Activated naive CD8-positive, alpha-beta T cell treated with anti-CD3 and anti-CD28 coated beads, Interleukin-2, amount 50 U/mL, for 24 hours (primary cell): Measurements from ENCODE around the gene SLCO2A1.
"Not testable (repeated sequence)": the region's sequence is repeated elsewhere in the genome, so short reads cannot be mapped to it uniquely, and the experiment has no call there.

Source experiments
- ATAC-seq: fragments of 150-1000 bp; cut with Tn5 transposase; one replicate; pipeline ENCODE4 v1.10.0; 2021
- DNase-seq: peaks from one replicate; pipeline ENCODE4 v3.0.0; 2021
- H3K27ac Mint-ChIP-seq: one replicate; pipeline ENCODE4 v1.8.0; 2021; ENCODE audit warnings: mild to moderate bottlenecking, mixed read lengths
- H3K27me3 Mint-ChIP-seq: one replicate; pipeline ENCODE4 v1.8.0; 2021; ENCODE audit warnings: mixed read lengths
- H3K36me3 Mint-ChIP-seq: one replicate; pipeline ENCODE4 v1.8.0; 2021; ENCODE audit warnings: low read depth, mixed read lengths
- H3K4me1 Mint-ChIP-seq: one replicate; pipeline ENCODE4 v1.8.0; 2021; ENCODE audit warnings: mixed read lengths
- H3K4me3 Mint-ChIP-seq: one replicate; pipeline ENCODE4 v1.8.0; 2021; ENCODE audit warnings: mild to moderate bottlenecking, moderate library complexity, mixed read lengths
- H3K9me3 Mint-ChIP-seq: one replicate; pipeline ENCODE4 v1.8.0; 2021; ENCODE audit warnings: mixed read lengths

SLCO2A1 gene

GRCh38 chr3:134029734-134030378, at the start of gene SLCO2A1:
Gene SLCO2A1 (minus strand): TSS chr3:134029925. CDS start chr3:134029802, 123 bp downstream.
- H3K36me3 Mint-ChIP-seq: no peaks in the 10 kb centered on the region
- H3K4me1 Mint-ChIP-seq: peaks cover 2% of the 10 kb centered on the region
- H3K27ac Mint-ChIP-seq: no peak within 1 kb of the TSS
- peak within 1 kb of the TSS; percentile 49 for H3K4me3 Mint-ChIP-seq
- ATAC-seq (peak; percentile 16), DNase-seq (peak; percentile 19)
- no peaks in the 10 kb centered on the region for H3K9me3 Mint-ChIP-seq
- peaks cover 38% of the 10 kb centered on the region for H3K27me3 Mint-ChIP-seq

- no peak overlapping the region for H3K4me3 Mint-ChIP-seq
- no peaks in the 10 kb centered on the region for H3K27me3 Mint-ChIP-seq
- H3K27ac Mint-ChIP-seq: no peak overlapping the region
- DNase-seq (no peak), ATAC-seq (no peak)
- no peaks in the 10 kb centered on the region for H3K9me3 Mint-ChIP-seq
- H3K36me3 Mint-ChIP-seq: no peaks in the 10 kb centered on the region
- H3K4me1 Mint-ChIP-seq: no peaks in the 10 kb centered on the region
Observed at GRCh38 chr3:134079111-134079547, 49.4 kb upstream of the SLCO2A1 start.

DNA sequence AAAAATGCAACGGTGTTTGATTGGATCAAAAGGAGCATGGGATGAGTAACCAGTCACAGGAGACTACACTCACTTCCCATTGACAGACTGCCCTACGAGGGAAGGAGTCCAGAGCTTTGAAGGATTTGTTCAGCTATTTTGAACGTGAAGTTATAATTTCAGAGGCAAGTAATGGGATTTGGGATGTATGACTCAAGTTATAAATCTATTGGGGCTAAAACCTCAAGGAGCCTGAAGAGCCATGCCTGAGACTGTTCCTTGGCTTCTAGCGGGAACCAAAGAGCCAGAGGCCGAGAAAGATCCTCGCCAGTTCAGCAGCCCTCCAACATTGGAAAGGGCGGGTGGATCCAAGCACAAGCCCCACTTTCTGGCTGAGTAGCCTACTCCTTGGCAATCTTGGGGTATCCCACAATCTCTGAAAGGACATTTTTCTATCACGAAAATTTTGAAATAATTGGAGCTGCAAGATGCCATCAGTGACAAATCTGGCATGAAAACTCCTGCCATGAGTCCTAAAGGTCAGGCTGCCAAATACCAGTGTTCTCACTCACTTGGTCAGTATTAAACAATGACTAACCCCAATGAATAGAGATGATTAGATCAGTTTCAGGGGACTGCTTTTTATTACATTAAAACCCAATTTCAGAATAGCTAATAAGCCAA, 48.6 kb upstream of the SLCO2A1 start:
- H3K27me3 Mint-ChIP-seq: no peaks in the 10 kb centered on the region
- no peaks in the 10 kb centered on the region for H3K9me3 Mint-ChIP-seq
- ATAC-seq: no peak
- DNase-seq: no peak
- H3K27ac Mint-ChIP-seq: no peak overlapping the region
- H3K4me1 Mint-ChIP-seq: no peaks in the 10 kb centered on the region
- no peaks in the 10 kb centered on the region for H3K36me3 Mint-ChIP-seq
- no peak overlapping the region for H3K4me3 Mint-ChIP-seq

DNA sequence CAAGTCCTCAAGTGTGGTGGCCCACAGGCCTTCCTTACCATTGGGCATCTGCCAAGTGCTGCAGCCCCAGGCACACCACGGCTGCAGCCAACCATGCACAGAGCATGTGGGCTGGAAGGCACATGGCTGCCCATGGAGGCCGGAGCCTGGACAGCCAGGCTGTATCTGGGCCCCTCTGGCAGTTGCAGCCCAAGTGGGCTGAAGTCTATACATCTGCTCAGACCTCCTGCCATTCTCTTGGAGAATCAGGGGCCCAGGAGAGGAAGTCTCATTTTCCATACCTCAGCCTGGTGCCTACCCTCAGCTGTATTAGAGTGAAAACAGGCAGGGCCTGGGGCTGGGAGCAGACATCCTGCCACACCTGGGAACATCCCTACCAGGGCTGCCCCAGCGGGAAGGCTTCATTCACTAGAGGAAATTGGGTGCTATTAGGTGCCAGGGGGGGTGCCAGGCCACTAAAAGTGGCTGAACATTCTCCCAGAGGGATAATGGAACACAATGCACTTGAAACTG, 48.0 kb upstream of the SLCO2A1 start:
- H3K36me3 Mint-ChIP-seq: no peaks in the 10 kb centered on the region
- no peaks in the 10 kb centered on the region for H3K27me3 Mint-ChIP-seq
- no peak for DNase-seq
- no peaks in the 10 kb centered on the region for H3K4me1 Mint-ChIP-seq
- H3K27ac Mint-ChIP-seq: no peak overlapping the region
- no peaks in the 10 kb centered on the region for H3K9me3 Mint-ChIP-seq
- H3K4me3 Mint-ChIP-seq: no peak overlapping the region
- no peak for ATAC-seq

GRCh38 chr3:134076851-134077250, 47.1 kb upstream of the SLCO2A1 start:
- ATAC-seq: no peak
- no peaks in the 10 kb centered on the region for H3K4me1 Mint-ChIP-seq
- DNase-seq: no peak
- H3K27me3 Mint-ChIP-seq: no peaks in the 10 kb centered on the region
- no peaks in the 10 kb centered on the region for H3K36me3 Mint-ChIP-seq
- H3K9me3 Mint-ChIP-seq: no peaks in the 10 kb centered on the region
- no peak overlapping the region for H3K27ac Mint-ChIP-seq
- H3K4me3 Mint-ChIP-seq: no peak overlapping the region

DNA sequence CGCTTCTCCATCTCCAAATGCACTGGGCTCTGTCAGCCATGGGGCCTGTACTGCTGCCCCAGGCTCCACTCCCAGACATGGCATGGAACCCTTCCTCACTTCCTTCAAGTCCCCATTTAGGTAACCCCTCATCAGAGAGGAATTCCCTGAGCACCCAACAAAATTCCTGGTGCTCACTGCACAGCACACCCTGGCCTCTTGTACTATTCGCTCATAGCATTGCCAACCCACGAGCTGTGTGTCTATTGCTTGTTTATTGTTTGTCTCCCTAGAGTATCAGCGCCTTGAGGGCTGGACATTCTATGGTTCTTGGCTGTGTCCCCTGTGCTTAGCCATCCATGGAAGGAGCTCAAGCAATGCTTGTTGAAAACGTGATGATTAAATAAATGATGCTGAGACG, 46.1 kb upstream of the SLCO2A1 start:
- H3K9me3 Mint-ChIP-seq: no peaks in the 10 kb centered on the region
- no peaks in the 10 kb centered on the region for H3K4me1 Mint-ChIP-seq
- H3K27me3 Mint-ChIP-seq: no peaks in the 10 kb centered on the region
- H3K4me3 Mint-ChIP-seq: no peak overlapping the region
- H3K27ac Mint-ChIP-seq: no peak overlapping the region
- H3K36me3 Mint-ChIP-seq: no peaks in the 10 kb centered on the region
- ATAC-seq: no peak
- no peak for DNase-seq

GRCh38 chr3:134075568-134075825, 45.8 kb upstream of the SLCO2A1 start:
- H3K4me3 Mint-ChIP-seq: no peak overlapping the region

GRCh38 chr3:134074790-134075567, 45.3 kb upstream of the SLCO2A1 start:
- no peaks in the 10 kb centered on the region for H3K36me3 Mint-ChIP-seq
- DNase-seq (no peak), ATAC-seq (no peak)
- H3K27me3 Mint-ChIP-seq: no peaks in the 10 kb centered on the region
- no peaks in the 10 kb centered on the region for H3K9me3 Mint-ChIP-seq
- no peaks in the 10 kb centered on the region for H3K4me1 Mint-ChIP-seq
- H3K4me3 Mint-ChIP-seq: no peak overlapping the region
- no peak overlapping the region for H3K27ac Mint-ChIP-seq

More at GRCh38 chr3:134075568-134075825, 45.8 kb upstream of the SLCO2A1 start:
- no peaks in the 10 kb centered on the region for H3K27me3 Mint-ChIP-seq
- no peaks in the 10 kb centered on the region for H3K4me1 Mint-ChIP-seq
- DNase-seq (no peak), ATAC-seq (no peak)
- H3K9me3 Mint-ChIP-seq: no peaks in the 10 kb centered on the region
- no peak overlapping the region for H3K27ac Mint-ChIP-seq
- no peaks in the 10 kb centered on the region for H3K36me3 Mint-ChIP-seq

DNA sequence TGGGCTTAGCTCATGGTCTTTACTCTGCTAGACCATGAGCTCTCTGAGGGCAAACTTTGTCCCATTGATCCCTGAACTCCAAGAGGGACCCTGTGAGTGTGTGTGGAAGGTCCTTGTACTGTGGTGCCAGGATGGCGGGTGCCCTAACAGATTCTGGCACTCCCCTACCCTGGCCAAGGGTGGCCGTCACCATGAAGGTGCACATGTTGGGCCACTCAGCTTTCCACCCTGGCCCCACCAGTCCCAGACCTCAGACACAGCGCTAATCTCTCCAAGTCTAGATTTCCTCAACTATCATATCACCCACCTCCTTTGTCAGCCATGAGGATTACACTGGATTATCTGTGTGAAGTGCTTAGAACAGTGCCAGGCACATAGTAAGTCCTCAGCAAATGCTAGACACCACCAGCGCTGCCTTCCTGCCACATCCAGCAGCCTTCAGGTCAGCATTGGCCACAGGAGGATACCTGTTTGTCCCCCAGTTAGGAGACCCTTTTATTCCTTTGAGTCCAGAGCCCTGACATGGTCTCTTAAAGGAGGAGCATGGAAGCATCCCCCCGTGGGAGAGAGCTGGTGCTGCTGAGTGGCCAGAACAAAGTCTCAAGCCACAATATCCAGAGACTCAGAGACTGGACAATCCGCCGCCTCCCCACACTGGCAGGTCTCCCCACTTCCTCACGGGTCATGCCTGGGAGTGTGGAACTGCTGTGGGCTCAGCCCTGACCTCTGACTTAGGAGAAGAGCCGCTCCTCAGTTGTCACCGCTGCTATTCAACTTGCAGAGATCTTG, 44.5 kb upstream of the SLCO2A1 start:
- H3K4me3 Mint-ChIP-seq: no peak overlapping the region

DNA sequence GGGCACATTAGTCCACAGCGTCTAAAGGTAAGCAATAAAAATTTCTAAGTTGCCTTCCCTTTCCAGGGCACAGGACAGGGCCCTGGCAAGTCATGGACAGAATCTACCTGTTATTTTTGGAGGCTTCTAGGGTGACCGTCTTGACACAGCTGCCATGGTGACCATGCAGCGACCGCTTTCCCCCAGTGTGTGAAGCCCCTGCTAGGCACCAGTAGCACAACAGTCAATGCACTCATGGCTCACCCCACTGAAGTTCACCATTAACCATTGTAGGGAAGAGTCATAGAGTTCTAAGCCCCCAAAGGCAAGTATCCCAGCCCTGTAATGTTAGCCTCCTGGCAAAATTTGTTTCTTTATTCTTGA, 43.8 kb upstream of the SLCO2A1 start:
- Mint-ChIP-seq H3K36me3 (no peaks in the 10 kb centered on the region), H3K4me1 (no peaks in the 10 kb centered on the region), H3K27ac (no peak overlapping the region), H3K4me3 (no peak overlapping the region), H3K27me3 (no peaks in the 10 kb centered on the region), H3K9me3 (no peaks in the 10 kb centered on the region)
- no peak for DNase-seq
- no peak for ATAC-seq

More for the DNA sequence above, 44.5 kb upstream of the SLCO2A1 start:
- Mint-ChIP-seq H3K27ac (no peak overlapping the region), H3K4me1 (no peaks in the 10 kb centered on the region), H3K9me3 (no peaks in the 10 kb centered on the region), H3K36me3 (no peaks in the 10 kb centered on the region), H3K27me3 (no peaks in the 10 kb centered on the region)
- no peak for DNase-seq
- ATAC-seq: no peak

DNA sequence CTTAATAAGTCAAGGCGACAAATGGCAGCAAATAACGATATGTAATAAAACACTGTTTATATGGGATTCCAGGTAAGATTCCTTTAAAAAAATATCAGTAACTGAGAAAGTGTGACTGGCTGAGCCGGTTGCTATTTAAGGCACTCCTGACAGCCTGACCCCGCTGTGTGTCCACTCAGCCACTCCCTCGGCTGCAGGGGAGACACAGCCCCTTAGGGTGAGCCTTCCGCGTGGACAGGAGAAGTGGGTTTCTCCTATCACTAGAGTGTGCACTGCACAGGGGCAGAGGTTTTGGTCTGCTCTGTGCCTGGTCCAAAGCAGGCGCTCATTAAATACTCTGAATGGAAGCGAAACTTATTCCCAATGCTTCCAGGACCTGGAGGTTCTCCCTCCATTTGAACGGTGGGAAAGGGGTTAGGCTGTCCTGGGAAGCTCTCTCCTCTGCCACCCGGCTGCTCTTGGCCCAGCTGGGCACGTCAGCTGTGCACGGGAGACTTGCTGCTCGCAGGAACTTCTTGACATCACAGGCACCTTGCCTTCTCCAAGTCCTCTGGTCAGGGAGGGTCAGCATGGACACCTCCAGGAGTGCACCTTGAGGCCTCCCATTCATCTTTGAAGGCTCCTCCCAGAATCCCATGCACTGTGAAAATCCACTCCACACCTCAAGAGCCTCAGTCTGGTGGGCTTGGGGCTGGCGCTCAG, 43.3 kb upstream of the SLCO2A1 start:
- Mint-ChIP-seq H3K4me1 (no peaks in the 10 kb centered on the region), H3K4me3 (no peak overlapping the region)

GRCh38 chr3:134070281-134070680, 40.6 kb upstream of the SLCO2A1 start:
- not testable (repeated sequence) for H3K9me3 Mint-ChIP-seq, H3K4me1 Mint-ChIP-seq, H3K4me3 Mint-ChIP-seq, ATAC-seq, DNase-seq, H3K27me3 Mint-ChIP-seq, H3K36me3 Mint-ChIP-seq, H3K27ac Mint-ChIP-seq

More for the DNA sequence above, 43.3 kb upstream of the SLCO2A1 start:
- DNase-seq: no peak
- H3K36me3 Mint-ChIP-seq: no peaks in the 10 kb centered on the region
- no peak for ATAC-seq
- no peak overlapping the region for H3K27ac Mint-ChIP-seq
- H3K9me3 Mint-ChIP-seq: no peaks in the 10 kb centered on the region
- H3K27me3 Mint-ChIP-seq: no peaks in the 10 kb centered on the region

- H3K27me3 Mint-ChIP-seq: no peaks in the 10 kb centered on the region
- H3K36me3 Mint-ChIP-seq: no peaks in the 10 kb centered on the region
- ATAC-seq (no peak), DNase-seq (no peak)
- H3K4me1 Mint-ChIP-seq: no peaks in the 10 kb centered on the region
- no peaks in the 10 kb centered on the region for H3K9me3 Mint-ChIP-seq
- H3K27ac Mint-ChIP-seq: no peak overlapping the region
- no peak overlapping the region for H3K4me3 Mint-ChIP-seq
Observed at GRCh38 chr3:134068429-134068828, 38.7 kb upstream of the SLCO2A1 start.

- Mint-ChIP-seq H3K36me3 (no peaks in the 10 kb centered on the region), H3K4me1 (no peaks in the 10 kb centered on the region), H3K9me3 (no peaks in the 10 kb centered on the region), H3K27ac (no peak overlapping the region), H3K4me3 (no peak overlapping the region), H3K27me3 (peaks cover 2% of the 10 kb centered on the region)
- ATAC-seq (no peak), DNase-seq (no peak)
Observed at GRCh38 chr3:134067531-134068161, 37.9 kb upstream of the SLCO2A1 start.
